HG03196 (cell line): ENCODE results near the gene MICAL1.

ENCODE experiments used
- ATAC-seq: cut with Tn5 transposase; IDR thresholded peaks from one replicate; pipeline ENCODE4 v1.9.1; 2021; ENCODE audit not compliant: unreplicated experiment

The MICAL1 gene

GRCh38 chr6:109456111-109456583, 575 bp upstream of the MICAL1 start:
- ATAC-seq = peak; percentile 4

- peak; percentile 24 for ATAC-seq
These were observed 806 bp downstream of the MICAL1 start for GRCh38 chr6:109454496-109455436.

GRCh38 chr6:109453594-109454495, 1.7 kb downstream of the MICAL1 start:
- ATAC-seq = no peak

GRCh38 chr6:109453156-109453555, 2.4 kb downstream of the MICAL1 start:
- no peak for ATAC-seq

- no peak for ATAC-seq
These were observed 3.4 kb downstream of the MICAL1 start for GRCh38 chr6:109452181-109452580.

GRCh38 chr6:109451376-109451775, 4.2 kb downstream of the MICAL1 start:
- ATAC-seq = no peak

GRCh38 chr6:109450801-109451200, 4.8 kb downstream of the MICAL1 start:
- no peak for ATAC-seq

- ATAC-seq = no peak
These were observed 5.5 kb downstream of the MICAL1 start for GRCh38 chr6:109449795-109450673.

- no peak for ATAC-seq
These were observed 6.3 kb downstream of the MICAL1 start for GRCh38 chr6:109449064-109449794.

GRCh38 chr6:109448615-109449014, 7.0 kb downstream of the MICAL1 start:
- no peak for ATAC-seq

- no peak for ATAC-seq
These were observed 7.6 kb downstream of the MICAL1 start for GRCh38 chr6:109447878-109448555.

- ATAC-seq = no peak
These were observed 8.5 kb downstream of the MICAL1 start for GRCh38 chr6:109447087-109447486.

- no peak for ATAC-seq
These were observed 9.0 kb downstream of the MICAL1 start for GRCh38 chr6:109446541-109446940.

GRCh38 chr6:109446072-109446471, 9.5 kb downstream of the MICAL1 start:
- ATAC-seq = no peak

- no peak for ATAC-seq
These were observed 10.2 kb downstream of the MICAL1 start for GRCh38 chr6:109445382-109445781.

GRCh38 chr6:109443425-109443950, 12.1 kb downstream of the MICAL1 start:
- ATAC-seq = no peak

GRCh38 chr6:109442393-109442924, 13.1 kb downstream of the MICAL1 start:
- no peak for ATAC-seq

GRCh38 chr6:109441069-109441816, 14.3 kb downstream of the MICAL1 start:
- peak; percentile 12 for ATAC-seq
